GM18861 (cell line): Measurements from ENCODE around the gene SMURF2.

Experiments
- ATAC-seq: cut with Tn5 transposase; IDR thresholded peaks from one replicate; pipeline ENCODE4 v1.9.1; 2021; ENCODE audit not compliant: unreplicated experiment

SMURF2 gene

DNA sequence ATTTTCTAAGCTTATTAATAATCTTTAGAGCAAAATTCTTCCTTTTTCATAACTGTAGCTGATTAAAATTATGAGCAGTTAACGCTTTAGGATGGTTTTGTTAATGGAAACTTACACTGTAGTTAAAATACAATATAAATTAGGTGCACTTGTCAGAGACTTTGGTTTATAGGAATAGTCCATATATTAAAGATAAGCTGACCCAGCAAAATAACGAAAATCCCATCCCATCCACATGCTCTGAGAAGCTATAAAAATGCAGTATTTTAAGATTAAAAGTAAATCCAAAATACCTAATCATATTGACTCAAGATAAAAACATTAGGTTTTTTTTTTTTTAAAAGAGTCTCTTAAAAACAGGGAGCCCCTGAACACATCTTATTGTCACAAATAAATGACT, 117.4 kb downstream of the SMURF2 start:
- no peak for ATAC-seq

DNA sequence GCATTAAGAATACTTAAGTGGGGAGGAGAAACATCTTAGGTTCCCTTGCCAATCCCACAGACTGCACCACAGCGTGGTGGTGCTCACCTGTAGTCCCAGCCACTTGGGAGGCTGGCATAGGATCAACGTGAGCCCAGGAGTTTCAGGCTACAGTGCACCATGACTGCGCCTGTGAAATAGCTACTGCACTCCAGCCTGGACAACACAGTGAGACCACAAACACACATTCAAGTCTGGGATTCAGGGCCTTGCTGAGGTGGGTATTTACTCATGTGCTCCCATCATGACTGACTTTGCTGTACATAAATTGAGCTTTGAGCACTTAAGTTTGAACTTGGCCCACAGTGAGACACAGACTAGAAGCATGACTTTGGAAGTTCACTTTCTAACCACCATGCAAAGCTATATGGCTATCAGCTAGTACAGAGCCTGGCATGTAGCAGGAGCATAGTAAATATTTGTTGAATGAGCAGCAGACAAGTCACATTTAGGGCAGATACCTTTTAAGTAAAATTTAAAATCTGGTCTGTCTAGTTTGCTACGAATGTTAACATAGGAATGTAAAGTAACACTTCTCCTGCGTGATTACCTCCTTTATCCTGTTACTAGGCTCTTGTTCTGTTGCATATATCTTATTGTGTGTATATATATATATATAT, 121.9 kb downstream of the SMURF2 start:
- ATAC-seq = no peak

- no peak for ATAC-seq
Measured at GRCh38 chr17:64538508-64539130, 123.5 kb downstream of the SMURF2 start.

DNA sequence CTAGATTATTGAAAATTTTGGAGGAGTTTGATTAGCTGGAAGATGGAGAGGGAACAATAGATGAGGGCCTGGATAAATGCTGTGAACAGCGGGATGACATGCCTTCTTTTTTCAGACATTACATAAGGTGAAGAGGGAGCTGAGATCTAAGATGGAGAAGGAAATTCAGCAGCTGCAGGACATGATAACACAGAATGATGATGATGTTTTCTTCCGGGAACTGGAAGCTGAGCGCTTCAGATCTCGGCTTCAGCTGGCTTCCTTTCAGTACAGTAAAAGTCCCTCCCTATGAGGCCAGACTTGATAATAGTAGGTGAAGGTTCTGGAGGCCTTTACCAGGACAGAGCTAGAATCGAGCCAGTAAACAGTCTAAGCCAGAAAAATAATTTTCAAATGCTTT, 124.6 kb downstream of the SMURF2 start:
- no peak for ATAC-seq

DNA sequence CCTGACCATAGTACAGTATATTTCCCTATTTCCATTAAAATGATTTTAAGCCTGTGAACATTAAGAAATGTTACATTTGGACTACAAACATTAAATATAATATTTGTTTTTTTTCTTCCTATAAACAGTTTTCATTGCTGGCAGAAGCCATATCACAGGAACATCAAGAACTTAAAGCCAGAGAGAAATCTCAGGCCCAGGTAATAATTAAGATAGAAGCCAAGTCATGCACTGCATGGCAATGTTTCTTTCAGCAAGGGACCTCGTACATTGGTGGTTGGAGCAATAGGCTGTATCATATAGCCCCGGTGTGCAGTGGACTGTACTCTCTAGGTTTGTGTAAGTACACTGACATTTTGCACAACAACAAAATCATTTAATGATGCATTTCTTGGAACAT, 125.2 kb downstream of the SMURF2 start:
- ATAC-seq = no peak

GRCh38 chr17:64535357-64535756, 126.8 kb downstream of the SMURF2 start:
- no peak for ATAC-seq

DNA sequence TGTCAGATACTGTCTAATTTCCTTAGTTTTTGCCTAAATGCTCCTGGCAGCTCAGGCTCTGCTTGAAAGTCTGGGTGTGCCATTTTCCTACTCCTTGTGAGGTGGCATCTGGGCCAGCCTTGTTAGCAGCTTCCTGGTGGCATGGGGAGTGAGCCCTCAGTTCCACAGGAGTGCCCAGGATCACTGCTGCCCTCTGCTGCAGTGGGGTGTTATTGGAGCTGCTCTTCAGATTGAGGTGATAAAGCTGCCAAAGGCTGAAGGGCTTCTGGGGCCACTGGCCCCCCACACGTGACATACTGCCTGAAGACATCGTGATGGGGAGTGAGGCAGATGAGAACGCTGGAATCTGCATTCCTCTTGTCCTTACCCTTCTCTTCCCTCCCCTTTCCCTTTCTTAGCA, 127.9 kb downstream of the SMURF2 start:
- ATAC-seq = no peak

DNA sequence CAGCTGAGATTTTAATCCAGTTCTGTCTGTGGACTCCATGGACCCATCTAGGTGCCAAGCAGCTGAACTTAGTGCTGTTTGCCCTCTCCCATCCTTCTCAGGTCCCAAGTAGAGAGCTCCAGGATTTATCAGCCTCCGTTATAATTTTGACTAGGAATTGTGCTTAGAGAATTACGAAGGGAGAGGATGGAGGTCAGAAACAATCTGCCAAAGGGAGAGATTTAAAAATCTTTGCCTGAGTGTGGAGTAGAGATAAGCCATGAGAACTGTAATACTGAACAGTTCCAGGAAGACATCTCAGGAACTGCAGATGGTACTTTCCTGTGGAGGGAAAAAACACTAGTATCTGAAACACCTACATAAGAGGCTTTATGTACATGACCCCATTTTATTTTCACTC, 128.3 kb downstream of the SMURF2 start:
- no peak for ATAC-seq

GRCh38 chr17:64532409-64532808, 129.7 kb downstream of the SMURF2 start:
- ATAC-seq = no peak

- no peak for ATAC-seq
Measured at GRCh38 chr17:64531955-64532371, 130.1 kb downstream of the SMURF2 start.

GRCh38 chr17:64529221-64529620, 132.9 kb downstream of the SMURF2 start:
- ATAC-seq = no peak

- no peak for ATAC-seq
Measured at GRCh38 chr17:64527914-64528313, 134.2 kb downstream of the SMURF2 start.

DNA sequence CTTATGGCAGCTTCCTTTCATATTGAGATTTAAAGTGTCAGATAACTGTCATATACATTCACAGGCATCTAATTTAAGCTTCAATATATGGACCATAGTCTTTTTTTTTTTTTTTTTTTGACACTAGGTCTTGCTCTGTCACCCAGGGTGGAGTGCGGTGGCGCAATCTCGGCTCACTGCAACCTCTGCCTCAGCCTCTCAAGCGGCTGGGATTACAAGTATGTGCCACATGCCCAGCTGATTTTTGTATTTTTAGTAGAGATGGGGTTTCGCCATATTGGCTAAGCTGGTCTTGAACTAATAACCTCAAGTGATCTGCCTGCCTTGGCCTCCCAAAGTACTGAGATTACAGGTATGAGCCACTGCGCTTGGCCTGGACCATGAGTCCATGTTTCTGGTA, 141.7 kb downstream of the SMURF2 start:
- no peak for ATAC-seq

GRCh38 chr17:64519601-64520000, 142.5 kb downstream of the SMURF2 start:
- ATAC-seq = no peak

- ATAC-seq = no peak
Measured at GRCh38 chr17:64515829-64516228, 146.3 kb downstream of the SMURF2 start.

GRCh38 chr17:64515419-64515818, 146.7 kb downstream of the SMURF2 start:
- no peak for ATAC-seq

GRCh38 chr17:64509179-64509578, 152.9 kb downstream of the SMURF2 start:
- ATAC-seq = no peak

GRCh38 chr17:64508683-64509082, 153.4 kb downstream of the SMURF2 start:
- ATAC-seq = no peak

GRCh38 chr17:64507413-64507782, 154.7 kb downstream of the SMURF2 start:
- peak; percentile 19 for ATAC-seq

- peak; percentile 40 for ATAC-seq
Measured at GRCh38 chr17:64506576-64507412, 155.3 kb downstream of the SMURF2 start, which contains the start of gene CEP95. Gene CEP95, plus strand, starts transcription at chr17:64506977. Its CDS starts 121 bp downstream, at chr17:64507098.

DNA sequence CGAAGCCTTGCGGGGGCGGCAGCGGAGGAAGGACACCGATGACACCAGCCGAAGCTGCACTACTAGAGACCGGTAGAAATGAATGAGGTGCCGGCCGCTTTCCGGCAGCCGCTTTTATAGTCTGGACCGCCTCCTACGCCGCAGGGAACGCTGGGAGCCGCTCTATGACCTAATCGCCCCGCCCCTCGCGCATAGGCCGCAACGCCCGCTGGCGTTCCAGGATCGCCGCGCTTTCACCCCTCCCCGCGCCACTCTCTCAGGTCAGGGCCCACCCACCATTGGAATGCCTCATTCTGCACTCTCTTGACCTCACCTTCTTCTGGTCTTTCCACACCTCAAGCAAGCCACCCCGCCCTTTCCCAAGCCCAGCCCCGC, 155.9 kb downstream of the SMURF2 start, which contains the start of gene DDX5:
Gene DDX5, minus strand, starts transcription at position 89 of the 375 bp plus-strand sequence. CDS start 170 bp downstream, outside the sequence.
- ATAC-seq = peak; percentile 55
